Smooth muscle cell (in vitro differentiated cells): Measurements from ENCODE around the gene RUSC2. TPM values are rescaled to one million over a fixed set of nuclear protein-coding genes. Genes with fewer than 3 reads are reported as not detected.
"Not testable (repeated sequence)": the region's sequence is repeated elsewhere in the genome, so short reads cannot be mapped to it uniquely, and the experiment has no call there.

Source experiments
- DNase-seq: peaks from one replicate; lab custom pipeline; 2025; ENCODE audit not compliant: unreplicated experiment; lab: John Stamatoyannopoulos, UW
- H2AFZ ChIP-seq: fragments of 200-600 bp; sonication (generic); 2 replicates; pipeline ENCODE4 v1.6.0; 2016; ENCODE audit warnings: antibody characterized with exemption, low read depth, mild to moderate bottlenecking
- H3F3A ChIP-seq: fragments of 200-600 bp; sonication (generic); 2 replicates; pipeline ENCODE4 v1.6.0; 2017; ENCODE audit warnings: antibody characterized with exemption, low read depth
- H3K27ac ChIP-seq: fragments of 200-600 bp; sonication (generic); 2 replicates; pipeline ENCODE4 v1.5.1; 2016; ENCODE audit warnings: low read depth, mild to moderate bottlenecking
- H3K27me3 ChIP-seq: fragments of 200-600 bp; sonication (generic); 2 replicates; pipeline ENCODE4 v1.6.1; 2016; ENCODE audit warnings: low read depth, mild to moderate bottlenecking
- H3K36me3 ChIP-seq: fragments of 200-600 bp; sonication (generic); 2 replicates; pipeline ENCODE4 v1.5.1; 2016; ENCODE audit warnings: low read depth
- H3K4me1 ChIP-seq: fragments of 200-600 bp; sonication (generic); 2 replicates; pipeline ENCODE4 v1.5.1; 2016; ENCODE audit warnings: low read depth
- H3K4me2 ChIP-seq: fragments of 200-600 bp; sonication (generic); 2 replicates; pipeline ENCODE4 v1.6.0; 2016; ENCODE audit warnings: mild to moderate bottlenecking
- H3K4me3 ChIP-seq: fragments of 200-600 bp; sonication (generic); 2 replicates; pipeline ENCODE4 v1.5.1; 2016; ENCODE audit warnings: mild to moderate bottlenecking
- H3K79me2 ChIP-seq: fragments of 200-600 bp; sonication (generic); 2 replicates; pipeline ENCODE4 v1.6.0; 2016; ENCODE audit warnings: low read depth, mild to moderate bottlenecking
- H3K9ac ChIP-seq: fragments of 200-600 bp; sonication (generic); 2 replicates; pipeline ENCODE4 v1.6.0; 2016; ENCODE audit warnings: low read depth
- H3K9me3 ChIP-seq: fragments of 200-600 bp; sonication (generic); replicated peaks from 2 replicates; pipeline ENCODE4 v1.5.1; 2016; ENCODE audit warnings: low read depth
- H4K20me1 ChIP-seq: fragments of 200-600 bp; sonication (generic); 2 replicates; pipeline ENCODE4 v1.6.0; 2016; ENCODE audit warnings: low read depth
- CTCF ChIP-seq: fragments of 200-600 bp; sonication (generic); IDR thresholded peaks from 2 replicates; pipeline ENCODE4 v1.5.1; 2017; ENCODE audit warnings: borderline replicate concordance, mild to moderate bottlenecking, antibody characterized with exemption; ENCODE audit not compliant: insufficient read depth, poor library complexity, severe bottlenecking
- WGBS: methylation state at CpG from one replicate; pipeline ENCODE4 v1.1.7; 2016; ENCODE audit warnings: low lambda C conversion rate; 5-methylcytosine and 5-hydroxymethylcytosine counted together
- polyA plus RNA-seq: library from polyadenylated mRNA; unstranded; fragments of >200 nt; fragmentation: Nextera tagmentation; extraction: Ambion mirVana; gene quantifications from 2 replicates; pipeline ENCODE4 v1.2.1, GENCODE V29; 2016
- total RNA-seq: library from RNA; depleted of rRNA; stranded (reverse); fragments of >200 nt; gene quantifications from 2 replicates; pipeline ENCODE4 v1.2.3, GENCODE V29; 2014

RUSC2 gene
- total and polyA plus RNA-seq, 2 experiments from 2014 or later: 16.5 to 29.5 TPM

DNA sequence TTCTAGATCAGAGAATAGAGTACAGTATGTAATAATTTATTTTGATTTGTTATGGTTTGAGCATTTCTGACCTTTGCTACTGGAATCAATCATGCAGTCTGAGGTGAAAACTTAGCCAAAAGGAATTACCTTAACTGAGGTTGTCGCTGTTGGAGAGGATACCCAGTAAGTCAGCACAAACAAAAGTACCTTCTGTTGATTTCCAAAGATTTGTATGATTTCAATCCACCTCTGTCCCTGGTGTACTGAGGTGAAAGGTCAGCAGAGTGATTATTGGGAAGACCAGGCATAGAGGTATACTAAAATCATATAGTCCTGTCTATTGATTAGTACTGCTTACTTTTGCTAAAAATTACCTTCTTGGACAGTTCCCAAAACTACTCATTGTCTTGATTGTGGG lies 32.8 kb downstream of the RUSC2 start:
- Histone ChIP-seq H3F3A (peaks cover 21% of the 10 kb centered on the region), H3K27ac (peak overlapping the region; percentile 99), H3K79me2 (peaks cover 46% of the 10 kb centered on the region), H4K20me1 (peaks cover 19% of the 10 kb centered on the region), H3K4me3 (no peak overlapping the region), H3K27me3 (no peaks in the 10 kb centered on the region), H2AFZ (no peak overlapping the region), H3K9ac (no peak overlapping the region), H3K4me2 (no peak overlapping the region), H3K4me1 (peaks cover 38% of the 10 kb centered on the region), H3K9me3 (no peaks in the 10 kb centered on the region), H3K36me3 (no peaks in the 10 kb centered on the region)
- 100% methylated on average over 1 of the region's 1 CpG for WGBS
- no peak for DNase-seq
- no peak for TF ChIP-seq CTCF

- H3K4me2 ChIP-seq, H3K9me3 ChIP-seq, H3K27ac ChIP-seq, H2AFZ ChIP-seq, H3K4me3 ChIP-seq, H3K36me3 ChIP-seq, H3K27me3 ChIP-seq, DNase-seq, H3K9ac ChIP-seq: not testable (repeated sequence)
- Histone ChIP-seq H3K79me2 (peaks cover 55% of the 10 kb centered on the region), H4K20me1 (peaks cover 27% of the 10 kb centered on the region), H3F3A (peaks cover 17% of the 10 kb centered on the region), H3K4me1 (peaks cover 31% of the 10 kb centered on the region)
Measured at GRCh38 chr9:35523556-35523955, 33.6 kb downstream of the RUSC2 start.

DNA sequence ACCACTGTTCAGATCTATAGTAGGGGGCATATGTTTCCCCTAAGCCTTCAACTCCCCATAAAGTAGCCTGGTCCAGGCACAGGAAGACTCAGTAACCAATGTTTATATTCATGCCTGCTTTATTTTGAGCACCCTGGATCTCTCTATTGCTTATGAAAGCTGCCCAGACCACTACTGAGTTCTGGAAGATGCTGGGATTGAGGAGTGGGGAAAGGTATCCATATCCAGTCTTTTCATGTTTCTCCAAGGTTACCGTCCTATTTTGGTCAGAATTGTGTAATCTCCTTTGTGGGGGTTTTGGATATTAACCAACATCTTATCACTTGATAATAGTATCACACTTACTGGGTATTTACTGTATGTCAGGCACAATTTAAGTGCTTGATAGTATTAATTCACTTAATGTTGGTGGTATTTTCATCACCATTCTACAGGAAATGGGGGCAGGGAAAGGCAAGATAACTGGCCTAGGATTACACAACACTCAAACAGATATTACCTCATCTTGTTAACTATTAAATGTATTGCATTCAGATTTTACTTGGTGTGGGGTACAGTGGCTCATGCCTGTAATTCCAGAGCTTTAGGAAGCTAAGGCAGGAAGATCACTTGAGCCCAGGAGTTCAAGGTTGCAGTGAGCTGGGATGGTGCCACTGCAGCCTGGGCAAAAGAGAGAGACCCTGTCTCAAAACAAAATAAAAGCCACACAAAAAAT lies 36.3 kb downstream of the RUSC2 start:
- Histone ChIP-seq H2AFZ (no peak overlapping the region), H3K79me2 (peaks cover 66% of the 10 kb centered on the region), H3K9me3 (no peaks in the 10 kb centered on the region), H3K4me3 (no peak overlapping the region), H3K36me3 (no peaks in the 10 kb centered on the region), H3K4me2 (peak overlapping the region; percentile 34), H3K4me1 (peaks cover 5% of the 10 kb centered on the region), H3K27ac (peak overlapping the region; percentile 70), H3K27me3 (no peaks in the 10 kb centered on the region), H4K20me1 (peaks cover 45% of the 10 kb centered on the region), H3K9ac (no peak overlapping the region), H3F3A (no peaks in the 10 kb centered on the region)
- TF ChIP-seq CTCF: no peak
- 20% methylated on average over 1 of the region's 1 CpG for WGBS
- no peak for DNase-seq

GRCh38 chr9:35529161-35529823 lies 39.4 kb downstream of the RUSC2 start:
- Histone ChIP-seq H3K4me3 (no peak overlapping the region), H3K79me2 (peaks cover 64% of the 10 kb centered on the region), H3K4me2 (no peak overlapping the region), H3F3A (no peaks in the 10 kb centered on the region), H3K9ac (no peak overlapping the region), H3K4me1 (no peaks in the 10 kb centered on the region), H4K20me1 (peaks cover 48% of the 10 kb centered on the region), H3K36me3 (no peaks in the 10 kb centered on the region), H2AFZ (no peak overlapping the region), H3K27ac (no peak overlapping the region), H3K9me3 (no peaks in the 10 kb centered on the region), H3K27me3 (no peaks in the 10 kb centered on the region)
- WGBS: 71% methylated on average over 3 of the region's 3 CpGs
- TF ChIP-seq CTCF: no peak
- DNase-seq: no peak
